Astrocyte (in vitro differentiated cells and primary cell): ENCODE measurements around the gene ISOC1. TPM values are rescaled to one million over a fixed set of nuclear protein-coding genes. Genes with fewer than 3 reads are reported as not detected.

Experiments
- DNase-seq: peaks from one replicate; pipeline ENCODE4 v3.0.0-alpha.2; 2010; ENCODE audit warnings: low read depth
- FAIRE-seq: peaks from 2 replicates; lab custom pipeline; 2011; peaks lifted over from hg19 to GRCh38; lab: Jason Lieb, UNC
- H2AFZ ChIP-seq: 2 replicates; pipeline ENCODE4 v1.6.0; 2012; ENCODE audit warnings: low read depth, low read length, inconsistent platforms
- H3K27ac ChIP-seq: 2 replicates; pipeline ENCODE4 v1.5.1; 2011; ENCODE audit warnings: low read depth, low read length, inconsistent platforms
- H3K27me3 ChIP-seq: 2 replicates; pipeline ENCODE4 v1.6.0; 2011; ENCODE audit warnings: low read length, inconsistent platforms; ENCODE audit not compliant: insufficient read depth
- H3K36me3 ChIP-seq: 2 replicates; pipeline ENCODE4 v1.5.1; 2011; ENCODE audit warnings: low read length, inconsistent platforms; ENCODE audit not compliant: insufficient read depth
- H3K4me1 ChIP-seq: 2 replicates; pipeline ENCODE4 v1.5.1; 2011; ENCODE audit warnings: low read length, inconsistent platforms; ENCODE audit not compliant: insufficient read depth
- H3K4me2 ChIP-seq: 2 replicates; pipeline ENCODE4 v1.6.0; 2012; ENCODE audit warnings: low read length, inconsistent platforms
- H3K4me3 ChIP-seq: 2 replicates; pipeline ENCODE4 v1.5.1; 2011; ENCODE audit warnings: low read depth, mild to moderate bottlenecking, low read length, inconsistent platforms; ENCODE audit not compliant: insufficient read depth
- H3K79me2 ChIP-seq: 2 replicates; pipeline ENCODE4 v1.6.0; 2012; ENCODE audit warnings: mild to moderate bottlenecking, low read length, inconsistent platforms; ENCODE audit not compliant: insufficient read depth
- H3K9ac ChIP-seq: 2 replicates; pipeline ENCODE4 v1.6.0; 2012; ENCODE audit warnings: mild to moderate bottlenecking, low read length, inconsistent platforms
- H3K9me3 ChIP-seq: 2 replicates; pipeline ENCODE4 v1.5.1; 2012; ENCODE audit warnings: low read depth, mild to moderate bottlenecking, low read length, inconsistent platforms; ENCODE audit not compliant: insufficient read depth
- H4K20me1 ChIP-seq: 2 replicates; pipeline ENCODE4 v1.6.0; 2012; ENCODE audit warnings: low read length, inconsistent platforms; ENCODE audit not compliant: insufficient read depth
- H3K27ac Mint-ChIP-seq: one replicate; pipeline ENCODE4 v1.8.0; 2021; ENCODE audit warnings: mild to moderate bottlenecking, mixed read lengths; ENCODE audit not compliant: unreplicated experiment
- H3K27me3 Mint-ChIP-seq: one replicate; pipeline ENCODE4 v1.8.0; 2021; ENCODE audit warnings: low read depth, mixed read lengths; ENCODE audit not compliant: unreplicated experiment
- H3K36me3 Mint-ChIP-seq: one replicate; pipeline ENCODE4 v1.8.0; 2021; ENCODE audit warnings: low read depth, mixed read lengths; ENCODE audit not compliant: unreplicated experiment
- H3K4me1 Mint-ChIP-seq: one replicate; pipeline ENCODE4 v1.8.0; 2021; ENCODE audit warnings: low read depth, mixed read lengths; ENCODE audit not compliant: unreplicated experiment
- H3K4me3 Mint-ChIP-seq: one replicate; pipeline ENCODE4 v1.8.0; 2021; ENCODE audit warnings: mild to moderate bottlenecking, moderate library complexity, mixed read lengths; ENCODE audit not compliant: unreplicated experiment
- H3K9me3 Mint-ChIP-seq: one replicate; pipeline ENCODE4 v1.8.0; 2021; ENCODE audit warnings: mild to moderate bottlenecking, mixed read lengths; ENCODE audit not compliant: unreplicated experiment
- EZH2 ChIP-seq: IDR thresholded peaks from 2 replicates; pipeline ENCODE4 v1.6.1; 2012; ENCODE audit warnings: mild to moderate bottlenecking, low read length, inconsistent platforms; ENCODE audit not compliant: insufficient read depth
- total RNA-seq: library from RNA; stranded (reverse); gene quantifications from 2 replicates; pipeline ENCODE4 v1.2.1, GENCODE V29; 2021
- TF ChIP-seq, protein P1 (sequence below): IDR thresholded peaks from 2 replicates; pipeline ENCODE4 v1.5.1; 2011; ENCODE audit warnings: low read depth, mild to moderate bottlenecking, inconsistent platforms, low read length, moderate library complexity; ENCODE audit not compliant: insufficient read depth

The ISOC1 gene
- total RNA-seq, 1 donor from 2014 or later: 8.4 TPM

GRCh38 chr5:129080766-129081165 is 13.8 kb upstream of the ISOC1 start:
- no peak overlapping the region for H3K27ac ChIP-seq
- DNase-seq: no peak
- no peak overlapping the region for H3K9ac ChIP-seq
- FAIRE-seq: no peak
- no peak overlapping the region for H3K4me3 ChIP-seq
- Mint-ChIP-seq H3K9me3 (no peaks in the 10 kb centered on the region), H3K27ac (no peak overlapping the region), H3K4me3 (no peak overlapping the region), H3K36me3 (no peaks in the 10 kb centered on the region), H3K27me3 (peaks cover 4% of the 10 kb centered on the region), H3K4me1 (no peaks in the 10 kb centered on the region)
- no peaks in the 10 kb centered on the region for H3K79me2 ChIP-seq
- no peaks in the 10 kb centered on the region for H3K9me3 ChIP-seq
- H4K20me1 ChIP-seq: no peaks in the 10 kb centered on the region
- no peaks in the 10 kb centered on the region for H3K36me3 ChIP-seq
- H3K4me2 ChIP-seq: no peak overlapping the region
- TF ChIP-seq, protein P1, sequence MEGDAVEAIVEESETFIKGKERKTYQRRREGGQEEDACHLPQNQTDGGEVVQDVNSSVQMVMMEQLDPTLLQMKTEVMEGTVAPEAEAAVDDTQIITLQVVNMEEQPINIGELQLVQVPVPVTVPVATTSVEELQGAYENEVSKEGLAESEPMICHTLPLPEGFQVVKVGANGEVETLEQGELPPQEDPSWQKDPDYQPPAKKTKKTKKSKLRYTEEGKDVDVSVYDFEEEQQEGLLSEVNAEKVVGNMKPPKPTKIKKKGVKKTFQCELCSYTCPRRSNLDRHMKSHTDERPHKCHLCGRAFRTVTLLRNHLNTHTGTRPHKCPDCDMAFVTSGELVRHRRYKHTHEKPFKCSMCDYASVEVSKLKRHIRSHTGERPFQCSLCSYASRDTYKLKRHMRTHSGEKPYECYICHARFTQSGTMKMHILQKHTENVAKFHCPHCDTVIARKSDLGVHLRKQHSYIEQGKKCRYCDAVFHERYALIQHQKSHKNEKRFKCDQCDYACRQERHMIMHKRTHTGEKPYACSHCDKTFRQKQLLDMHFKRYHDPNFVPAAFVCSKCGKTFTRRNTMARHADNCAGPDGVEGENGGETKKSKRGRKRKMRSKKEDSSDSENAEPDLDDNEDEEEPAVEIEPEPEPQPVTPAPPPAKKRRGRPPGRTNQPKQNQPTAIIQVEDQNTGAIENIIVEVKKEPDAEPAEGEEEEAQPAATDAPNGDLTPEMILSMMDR: no peak
- TF ChIP-seq EZH2: no peak
- no peaks in the 10 kb centered on the region for H3K27me3 ChIP-seq
- H3K4me1 ChIP-seq: no peaks in the 10 kb centered on the region
- H2AFZ ChIP-seq: no peak overlapping the region

DNA sequence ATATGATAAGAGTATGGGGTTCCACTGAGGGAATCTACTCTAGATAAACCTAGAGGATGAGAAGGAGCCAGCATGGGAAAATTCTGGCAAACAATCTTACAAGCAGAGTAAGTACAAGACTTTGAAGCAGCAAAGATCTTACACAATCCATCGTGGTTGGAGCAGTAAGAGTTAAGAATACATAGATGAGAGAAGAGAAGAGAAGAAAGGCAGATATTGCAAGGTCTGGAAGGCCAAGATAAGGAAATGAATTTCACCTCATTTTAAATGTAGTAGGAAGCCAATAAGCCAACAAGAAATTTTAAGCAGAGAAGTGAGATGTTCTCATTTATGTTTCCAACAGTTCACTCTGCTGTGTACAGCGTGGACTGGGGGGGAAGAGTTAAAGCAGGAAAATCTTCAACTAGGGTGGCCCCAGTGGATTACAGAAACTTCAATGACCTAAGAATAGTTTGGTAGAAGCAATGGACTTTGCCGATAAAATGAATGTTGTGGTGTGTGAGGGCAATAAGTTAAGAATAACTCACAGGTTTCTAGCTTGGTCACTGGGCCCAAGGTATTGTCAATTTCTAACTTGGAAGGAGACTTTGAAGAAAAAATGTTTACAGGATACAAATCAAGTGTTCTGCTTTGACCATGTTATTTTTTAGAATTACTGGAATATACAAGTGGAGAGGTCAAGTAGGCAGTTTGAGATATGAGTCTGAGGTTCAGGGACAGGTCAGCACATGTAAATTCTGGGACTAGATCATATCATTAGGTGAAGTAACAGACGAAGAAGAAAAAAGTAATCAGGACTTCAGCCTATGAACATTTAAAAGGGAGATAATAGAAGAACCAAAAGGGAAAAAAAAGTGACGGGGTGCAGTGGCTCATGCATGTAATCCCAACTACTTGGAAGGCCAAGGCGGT is 12.1 kb upstream of the ISOC1 start:
- Mint-ChIP-seq H3K9me3 (no peaks in the 10 kb centered on the region), H3K27me3 (peaks cover 4% of the 10 kb centered on the region), H3K4me1 (no peaks in the 10 kb centered on the region), H3K4me3 (no peak overlapping the region), H3K27ac (no peak overlapping the region), H3K36me3 (no peaks in the 10 kb centered on the region)
- Histone ChIP-seq H4K20me1 (no peaks in the 10 kb centered on the region), H3K9ac (no peak overlapping the region), H3K36me3 (no peaks in the 10 kb centered on the region), H3K9me3 (no peaks in the 10 kb centered on the region), H2AFZ (no peak overlapping the region), H3K4me2 (no peak overlapping the region), H3K79me2 (no peaks in the 10 kb centered on the region), H3K4me3 (no peak overlapping the region), H3K4me1 (no peaks in the 10 kb centered on the region), H3K27ac (no peak overlapping the region), H3K27me3 (no peaks in the 10 kb centered on the region)
- FAIRE-seq (no peak), DNase-seq (no peak)
- no peak for TF ChIP-seq EZH2
- TF ChIP-seq, protein P1: no peak
